CD4-positive, alpha-beta T cell treated with Interleukin-17A for 4 hours (primary cell): Measurements from ENCODE around the gene GTPBP4.
"Not testable (repeated sequence)": the region's sequence is repeated elsewhere in the genome, so short reads cannot be mapped to it uniquely, and the experiment has no call there.

Experiments
- DNase-seq: peaks from one replicate; pipeline ENCODE4 v3.0.0-alpha.2; 2020; ENCODE audit warnings: mixed read lengths

Gene GTPBP4

GRCh38 chr10:1034758-1035157 is 46.5 kb downstream of the GTPBP4 start:
- DNase-seq: no peak

- no peak for DNase-seq
These were observed 47.0 kb downstream of the GTPBP4 start for GRCh38 chr10:1035201-1035600.

GRCh38 chr10:1036341-1036791 is 48.1 kb downstream of the GTPBP4 start:
- DNase-seq: no peak

GRCh38 chr10:1037098-1037497 is 48.9 kb downstream of the GTPBP4 start:
- DNase-seq: no peak

GRCh38 chr10:1038769-1039168 is 50.5 kb downstream of the GTPBP4 start:
- not testable (repeated sequence) for DNase-seq

- no peak for DNase-seq
These were observed 51.9 kb downstream of the GTPBP4 start for GRCh38 chr10:1040133-1040532.

GRCh38 chr10:1041514-1041913 is 53.3 kb downstream of the GTPBP4 start:
- no peak for DNase-seq

GRCh38 chr10:1043532-1043995 is 55.3 kb downstream of the GTPBP4 start:
- peak; percentile 24 for DNase-seq

- no peak for DNase-seq
These were observed 55.9 kb downstream of the GTPBP4 start for GRCh38 chr10:1044146-1044545.

- DNase-seq: no peak
These were observed 56.7 kb downstream of the GTPBP4 start for GRCh38 chr10:1044964-1045363.

GRCh38 chr10:1045415-1045814 is 57.2 kb downstream of the GTPBP4 start:
- DNase-seq: no peak

- no peak for DNase-seq
These were observed 59.7 kb downstream of the GTPBP4 start for GRCh38 chr10:1047937-1048336.

GRCh38 chr10:1048349-1048731 is 60.1 kb downstream of the GTPBP4 start:
- DNase-seq: peak; percentile 65

GRCh38 chr10:1048732-1049424 is 60.6 kb downstream of the GTPBP4 start, which contains the start of gene IDI1:
Gene IDI1, minus strand, starts transcription at chr10:1049119. Its CDS starts 116 bp downstream, at chr10:1049003.
- peak; percentile 95 for DNase-seq

- DNase-seq: no peak
These were observed 61.3 kb downstream of the GTPBP4 start for GRCh38 chr10:1049425-1049958.

GRCh38 chr10:1050145-1050544 is 61.9 kb downstream of the GTPBP4 start:
- DNase-seq: peak; percentile 38

GRCh38 chr10:1050554-1050953 is 62.3 kb downstream of the GTPBP4 start:
- DNase-seq: peak; percentile 41

- DNase-seq: no peak
These were observed 66.5 kb downstream of the GTPBP4 start for GRCh38 chr10:1054684-1055083.

- DNase-seq: peak; percentile 92
These were observed 68.3 kb downstream of the GTPBP4 start, which contains the start of gene WDR37 for GRCh38 chr10:1056326-1057105. Gene WDR37, plus strand, starts transcription at chr10:1056385. Its CDS starts 15,771 bp downstream, at chr10:1072156.

GRCh38 chr10:1057106-1057657 is 68.9 kb downstream of the GTPBP4 start:
- no peak for DNase-seq

- DNase-seq: no peak
These were observed 69.8 kb downstream of the GTPBP4 start for GRCh38 chr10:1058017-1058416.

GRCh38 chr10:1059902-1060301 is 71.7 kb downstream of the GTPBP4 start:
- DNase-seq: no peak
